ENCODE data around the gene COX17. TPM values are rescaled to one million over a fixed set of nuclear protein-coding genes. Genes with fewer than 3 reads are reported as not detected.

Gene COX17
- total and polyA plus RNA-seq, 9 of the 15 experiments (the other 6 are each of a cell fraction or from before 2014, with no cell fraction given): 29.1 to 167 (median 60.6) TPM

DNA sequence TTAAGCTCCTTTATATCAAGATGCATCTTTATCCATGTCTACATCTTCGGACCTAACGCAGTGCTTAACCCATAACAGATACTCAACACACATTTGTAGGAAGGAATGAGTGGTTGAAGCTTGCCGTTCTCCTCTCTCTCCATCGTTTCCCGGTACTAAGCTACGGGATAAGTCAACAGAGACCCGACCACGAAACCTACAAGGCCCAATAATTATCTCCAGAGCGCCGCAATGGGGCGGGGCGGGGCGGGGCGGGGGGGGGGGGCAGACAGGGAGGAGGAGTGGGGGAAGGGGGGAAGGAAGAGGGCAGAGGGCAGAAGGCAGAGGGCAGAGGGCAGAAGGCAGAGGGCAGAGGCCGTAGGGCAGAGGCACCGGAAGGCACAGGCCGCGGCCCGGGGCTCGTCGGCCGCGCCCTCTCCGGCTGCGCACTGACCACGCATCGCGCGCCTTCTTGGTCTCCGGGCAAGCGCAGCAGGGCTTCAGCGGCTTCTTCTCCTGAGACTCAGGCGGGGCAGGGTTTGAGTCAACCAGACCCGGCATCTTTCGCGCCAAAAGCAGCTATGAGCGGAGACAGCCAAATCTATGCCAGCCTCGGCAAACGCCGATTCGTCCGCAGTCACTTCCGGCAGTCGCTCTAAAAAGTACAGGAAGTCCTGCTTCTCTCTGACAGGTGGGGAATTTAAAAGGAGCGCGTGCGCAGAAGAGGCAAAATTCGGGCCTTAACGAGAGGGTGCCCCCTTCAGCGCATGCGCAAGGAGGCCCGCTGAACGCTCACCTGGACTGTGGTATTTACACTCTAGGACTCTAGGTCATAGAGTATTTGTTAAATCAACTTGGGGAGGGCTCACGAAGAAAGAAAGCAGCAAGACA lies at the start of gene COX17 (continued):
- no peak for TF ChIP-seq EP300 (IDR thresholded peaks at IDR 0.05; ENCODE audit: low read length)
- peak; percentile 90 for TF ChIP-seq E2F3 (CRISPR knock-in tag; IDR thresholded peaks at IDR 0.05)
- no peak for TF ChIP-seq SNIP1 (IDR thresholded peaks at IDR 0.05; ENCODE audit: low read depth)
- no peak for TF ChIP-seq POU5F1 (IDR thresholded peaks at IDR 0.05; ENCODE audit: borderline replicate concordance, low read depth, low read length, partially characterized antibody)
- TF ChIP-seq ZKSCAN8 (CRISPR knock-in tag; IDR thresholded peaks at IDR 0.05): no peak
- TF ChIP-seq, protein P1, sequence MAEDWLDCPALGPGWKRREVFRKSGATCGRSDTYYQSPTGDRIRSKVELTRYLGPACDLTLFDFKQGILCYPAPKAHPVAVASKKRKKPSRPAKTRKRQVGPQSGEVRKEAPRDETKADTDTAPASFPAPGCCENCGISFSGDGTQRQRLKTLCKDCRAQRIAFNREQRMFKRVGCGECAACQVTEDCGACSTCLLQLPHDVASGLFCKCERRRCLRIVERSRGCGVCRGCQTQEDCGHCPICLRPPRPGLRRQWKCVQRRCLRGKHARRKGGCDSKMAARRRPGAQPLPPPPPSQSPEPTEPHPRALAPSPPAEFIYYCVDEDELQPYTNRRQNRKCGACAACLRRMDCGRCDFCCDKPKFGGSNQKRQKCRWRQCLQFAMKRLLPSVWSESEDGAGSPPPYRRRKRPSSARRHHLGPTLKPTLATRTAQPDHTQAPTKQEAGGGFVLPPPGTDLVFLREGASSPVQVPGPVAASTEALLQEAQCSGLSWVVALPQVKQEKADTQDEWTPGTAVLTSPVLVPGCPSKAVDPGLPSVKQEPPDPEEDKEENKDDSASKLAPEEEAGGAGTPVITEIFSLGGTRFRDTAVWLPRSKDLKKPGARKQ (CRISPR knock-in tag; IDR thresholded peaks at IDR 0.05): no peak
- no peak for TF ChIP-seq BRD4 (IDR thresholded peaks at IDR 0.05)
- peak; percentile 50; the same call in 1 of the 2 replicates for TF ChIP-seq DMBX1 (CRISPR knock-in tag; IDR thresholded peaks at IDR 0.05; ENCODE audit: borderline replicate concordance)
- peak; percentile 43; the same call in 1 of the 2 replicates for TF ChIP-seq POLR2AphosphoS5 (IDR thresholded peaks at IDR 0.05; ENCODE audit: control insufficient read depth, insufficient read depth, low read depth, low read length)
- no peak for TF ChIP-seq ZFP36 (IDR thresholded peaks at IDR 0.05; ENCODE audit: low read depth, low read length, partially characterized antibody)
- peak; percentile 54; the same call in 1 of the 2 replicates for TF ChIP-seq CC2D1A (IDR thresholded peaks at IDR 0.05)
- TF ChIP-seq NR2F6 (CRISPR knock-in tag; IDR thresholded peaks at IDR 0.05): no peak
- 0 out of 2 replicates have a peak, but pooled peaks have one; percentile 26 for TF ChIP-seq HNRNPL (IDR thresholded peaks at IDR 0.05; ENCODE audit: low read depth, low read length)
- no peak for TF ChIP-seq ILK (tag; IDR thresholded peaks at IDR 0.05; ENCODE audit: borderline replicate concordance, low read depth)
- 0 out of 2 replicates have a peak, but pooled peaks have one; percentile 44 for TF ChIP-seq ZNF76 (CRISPR knock-in tag; IDR thresholded peaks at IDR 0.05; ENCODE audit: borderline replicate concordance)
- TF ChIP-seq KAT8 (IDR thresholded peaks at IDR 0.05; ENCODE audit: low read depth): no peak; the same call in 1 of the 2 replicates
- TF ChIP-seq, protein P2, sequence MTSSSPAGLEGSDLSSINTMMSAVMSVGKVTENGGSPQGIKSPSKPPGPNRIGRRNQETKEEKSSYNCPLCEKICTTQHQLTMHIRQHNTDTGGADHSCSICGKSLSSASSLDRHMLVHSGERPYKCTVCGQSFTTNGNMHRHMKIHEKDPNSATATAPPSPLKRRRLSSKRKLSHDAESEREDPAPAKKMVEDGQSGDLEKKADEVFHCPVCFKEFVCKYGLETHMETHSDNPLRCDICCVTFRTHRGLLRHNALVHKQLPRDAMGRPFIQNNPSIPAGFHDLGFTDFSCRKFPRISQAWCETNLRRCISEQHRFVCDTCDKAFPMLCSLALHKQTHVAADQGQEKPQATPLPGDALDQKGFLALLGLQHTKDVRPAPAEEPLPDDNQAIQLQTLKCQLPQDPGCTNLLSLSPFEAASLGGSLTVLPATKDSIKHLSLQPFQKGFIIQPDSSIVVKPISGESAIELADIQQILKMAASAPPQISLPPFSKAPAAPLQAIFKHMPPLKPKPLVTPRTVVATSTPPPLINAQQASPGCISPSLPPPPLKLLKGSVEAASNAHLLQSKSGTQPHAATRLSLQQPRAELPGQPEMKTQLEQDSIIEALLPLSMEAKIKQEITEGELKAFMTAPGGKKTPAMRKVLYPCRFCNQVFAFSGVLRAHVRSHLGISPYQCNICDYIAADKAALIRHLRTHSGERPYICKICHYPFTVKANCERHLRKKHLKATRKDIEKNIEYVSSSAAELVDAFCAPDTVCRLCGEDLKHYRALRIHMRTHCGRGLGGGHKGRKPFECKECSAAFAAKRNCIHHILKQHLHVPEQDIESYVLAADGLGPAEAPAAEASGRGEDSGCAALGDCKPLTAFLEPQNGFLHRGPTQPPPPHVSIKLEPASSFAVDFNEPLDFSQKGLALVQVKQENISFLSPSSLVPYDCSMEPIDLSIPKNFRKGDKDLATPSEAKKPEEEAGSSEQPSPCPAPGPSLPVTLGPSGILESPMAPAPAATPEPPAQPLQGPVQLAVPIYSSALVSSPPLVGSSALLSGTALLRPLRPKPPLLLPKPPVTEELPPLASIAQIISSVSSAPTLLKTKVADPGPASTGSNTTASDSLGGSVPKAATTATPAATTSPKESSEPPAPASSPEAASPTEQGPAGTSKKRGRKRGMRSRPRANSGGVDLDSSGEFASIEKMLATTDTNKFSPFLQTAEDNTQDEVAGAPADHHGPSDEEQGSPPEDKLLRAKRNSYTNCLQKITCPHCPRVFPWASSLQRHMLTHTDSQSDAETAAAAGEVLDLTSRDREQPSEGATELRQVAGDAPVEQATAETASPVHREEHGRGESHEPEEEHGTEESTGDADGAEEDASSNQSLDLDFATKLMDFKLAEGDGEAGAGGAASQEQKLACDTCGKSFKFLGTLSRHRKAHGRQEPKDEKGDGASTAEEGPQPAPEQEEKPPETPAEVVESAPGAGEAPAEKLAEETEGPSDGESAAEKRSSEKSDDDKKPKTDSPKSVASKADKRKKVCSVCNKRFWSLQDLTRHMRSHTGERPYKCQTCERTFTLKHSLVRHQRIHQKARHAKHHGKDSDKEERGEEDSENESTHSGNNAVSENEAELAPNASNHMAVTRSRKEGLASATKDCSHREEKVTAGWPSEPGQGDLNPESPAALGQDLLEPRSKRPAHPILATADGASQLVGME (CRISPR knock-in tag; IDR thresholded peaks at IDR 0.05): 0 out of 2 replicates have a peak, but pooled peaks have one; percentile 37
- TF ChIP-seq YBX1 (IDR thresholded peaks at IDR 0.05): no peak
- no peak for TF ChIP-seq ZNF408 (CRISPR knock-in tag; IDR thresholded peaks at IDR 0.05; ENCODE audit: low read depth)
- TF ChIP-seq BCL6 (CRISPR knock-in tag; IDR thresholded peaks at IDR 0.05): no peak
- no peak for TF ChIP-seq ZNF253 (CRISPR knock-in tag; conservative IDR thresholded peaks at IDR 0.05)
- 0 out of 2 replicates have a peak, but pooled peaks have one; percentile 33 for TF ChIP-seq MBD2 (IDR thresholded peaks at IDR 0.05; ENCODE audit: borderline replicate concordance, low read depth)
